GM13977 (cell line): ENCODE results near the gene PRLHR.

Source experiments
- DNase-seq: peaks from one replicate; pipeline ENCODE4 v3.0.0; 2012; ENCODE audit warnings: low spot score
- in situ Hi-C: fragments of 300-500 bp; cut with MboI; formaldehyde crosslinking; loops from one replicate; pipeline ENCODE4 v1.12.0; 2022; ENCODE audit warnings: low sequenced_read_pairs, low pct_unique_long_range_greater_than_20kb, mixed read lengths, inconsistent platforms; ENCODE audit not compliant: unreplicated experiment
- TF ChIP-seq, protein P1 (sequence below): IDR thresholded peaks from 2 replicates; pipeline ENCODE4 v1.5.1; 2012; ENCODE audit warnings: mild to moderate bottlenecking, control low read depth; ENCODE audit not compliant: insufficient read depth; ENCODE audit errors: extremely low read depth, missing control alignments

The PRLHR gene

DNA sequence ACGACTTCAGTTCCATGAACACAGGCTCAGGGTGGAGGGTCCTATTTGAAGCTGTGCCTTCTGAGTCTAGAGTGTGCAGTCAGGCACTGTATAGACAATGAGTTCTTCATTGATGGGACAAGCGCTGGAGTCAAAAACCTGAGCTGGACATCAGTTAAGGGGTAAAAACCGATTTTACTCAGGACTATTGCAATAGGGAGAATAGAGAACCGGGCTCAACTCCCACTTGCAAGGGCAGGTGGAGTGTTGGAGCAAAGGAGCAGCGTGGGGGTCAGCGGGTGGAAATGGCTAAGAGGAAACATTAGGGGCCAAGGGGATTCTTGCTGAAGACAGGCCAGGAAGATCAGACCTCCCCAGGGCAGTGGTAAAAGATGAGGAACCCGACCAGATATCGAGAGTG, 28.5 kb downstream of the PRLHR start:
- TF ChIP-seq, protein P1, sequence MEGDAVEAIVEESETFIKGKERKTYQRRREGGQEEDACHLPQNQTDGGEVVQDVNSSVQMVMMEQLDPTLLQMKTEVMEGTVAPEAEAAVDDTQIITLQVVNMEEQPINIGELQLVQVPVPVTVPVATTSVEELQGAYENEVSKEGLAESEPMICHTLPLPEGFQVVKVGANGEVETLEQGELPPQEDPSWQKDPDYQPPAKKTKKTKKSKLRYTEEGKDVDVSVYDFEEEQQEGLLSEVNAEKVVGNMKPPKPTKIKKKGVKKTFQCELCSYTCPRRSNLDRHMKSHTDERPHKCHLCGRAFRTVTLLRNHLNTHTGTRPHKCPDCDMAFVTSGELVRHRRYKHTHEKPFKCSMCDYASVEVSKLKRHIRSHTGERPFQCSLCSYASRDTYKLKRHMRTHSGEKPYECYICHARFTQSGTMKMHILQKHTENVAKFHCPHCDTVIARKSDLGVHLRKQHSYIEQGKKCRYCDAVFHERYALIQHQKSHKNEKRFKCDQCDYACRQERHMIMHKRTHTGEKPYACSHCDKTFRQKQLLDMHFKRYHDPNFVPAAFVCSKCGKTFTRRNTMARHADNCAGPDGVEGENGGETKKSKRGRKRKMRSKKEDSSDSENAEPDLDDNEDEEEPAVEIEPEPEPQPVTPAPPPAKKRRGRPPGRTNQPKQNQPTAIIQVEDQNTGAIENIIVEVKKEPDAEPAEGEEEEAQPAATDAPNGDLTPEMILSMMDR = no peak
- no peak for DNase-seq
- in situ Hi-C loops = no loop called here

GRCh38 chr10:118565301-118566075, 30.0 kb downstream of the PRLHR start:
- in situ Hi-C loops = no loop called here
- TF ChIP-seq, protein P1 = no peak
- DNase-seq = no peak

- in situ Hi-C loops = no loop called here
- no peak for DNase-seq
- TF ChIP-seq, protein P1 = peak; percentile 10
Observed at GRCh38 chr10:118564652-118565051, 30.8 kb downstream of the PRLHR start.

DNA sequence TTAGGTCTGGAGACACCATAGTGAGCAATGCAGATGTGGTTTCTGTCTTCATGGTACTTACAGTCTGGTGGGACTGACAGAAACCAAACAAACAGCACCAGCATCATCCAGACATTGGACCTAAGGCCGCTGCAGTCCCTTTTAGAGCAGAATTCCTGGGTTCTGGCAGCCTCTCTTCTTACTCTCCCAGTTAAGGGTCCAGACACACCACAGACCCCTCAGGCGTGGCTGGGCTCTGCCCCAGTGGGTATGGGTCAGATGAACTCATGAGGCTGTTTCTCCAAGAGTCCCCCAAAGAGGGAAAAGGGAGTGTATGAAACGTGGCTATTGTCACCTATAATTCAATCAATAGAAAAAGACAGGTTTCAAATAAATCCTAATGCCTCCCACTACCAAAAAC, 31.3 kb downstream of the PRLHR start:
- TF ChIP-seq, protein P1 = no peak

DNA sequence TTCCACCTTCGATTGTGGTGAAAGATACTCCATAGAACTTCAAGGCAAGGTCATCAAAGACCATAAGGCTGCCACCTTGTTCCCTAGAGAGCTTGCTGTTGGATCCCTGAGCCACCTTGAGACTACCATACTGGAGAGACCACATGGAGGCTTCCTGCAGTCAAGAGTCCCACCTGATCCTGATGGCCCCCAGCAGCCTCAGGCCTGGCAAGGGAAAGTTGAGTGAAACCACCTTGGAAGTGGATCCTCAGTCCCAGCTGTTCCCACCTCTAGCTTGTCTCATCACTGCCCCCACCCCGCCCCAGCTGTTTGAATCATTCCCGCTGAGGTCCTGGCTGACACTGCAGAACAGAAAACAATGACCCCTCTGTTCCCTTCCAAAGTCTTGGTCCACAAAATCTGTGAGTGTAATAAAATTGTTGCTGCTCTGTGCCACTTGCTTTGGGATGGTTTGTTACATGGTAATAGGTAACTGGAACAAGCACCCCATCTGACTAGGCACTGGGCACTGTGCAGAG, 32.0 kb downstream of the PRLHR start:
- TF ChIP-seq, protein P1 = no peak
- in situ Hi-C loops = no loop called here
- no peak for DNase-seq

More for the DNA sequence above, 31.3 kb downstream of the PRLHR start:
- in situ Hi-C loops = no loop called here
- no peak for DNase-seq

DNA sequence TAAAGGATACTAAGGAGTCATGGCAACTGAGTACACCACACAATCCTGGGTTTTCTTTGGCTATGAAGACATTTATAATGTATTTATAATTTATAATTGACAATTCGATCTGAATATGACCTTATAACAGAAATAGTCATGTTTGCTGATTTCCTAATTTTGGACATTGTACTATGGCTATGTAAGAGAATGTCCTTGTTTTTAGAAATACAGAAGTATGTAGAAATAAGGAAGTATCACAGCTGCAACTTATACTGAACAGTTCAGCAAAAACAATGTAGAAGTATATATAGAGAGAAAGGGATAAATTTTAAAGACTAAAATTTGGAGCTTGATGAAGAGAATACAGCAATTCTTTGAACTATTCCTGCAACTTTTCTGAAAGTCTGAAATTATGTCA, 32.6 kb downstream of the PRLHR start:
- in situ Hi-C loops = no loop called here

More for the DNA sequence above, 32.6 kb downstream of the PRLHR start:
- no peak for DNase-seq
- TF ChIP-seq, protein P1 = no peak
